ENCODE data around the gene MAGI1.
"Not testable (repeated sequence)": the region's sequence is repeated elsewhere in the genome, so short reads cannot be mapped to it uniquely, and the experiment has no call there.

The MAGI1 gene

DNA sequence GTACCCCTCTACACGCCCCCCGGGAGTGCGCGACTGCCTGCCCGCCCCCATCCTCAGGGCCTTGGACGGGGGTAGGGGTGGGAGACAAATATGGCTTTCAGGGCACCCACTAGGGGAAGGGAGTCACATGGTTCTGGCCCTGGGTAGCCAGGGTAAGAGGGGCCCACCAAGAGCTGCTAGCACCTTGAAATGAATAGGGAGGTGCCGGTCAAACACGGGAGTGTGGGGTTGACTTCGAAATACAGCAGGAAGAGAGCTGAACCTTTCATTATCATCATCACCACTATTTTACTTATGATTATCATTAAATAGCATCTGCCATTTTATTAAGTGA lies 489.1 kb downstream of the MAGI1 start:
- DNase-seq, result no peak

DNA sequence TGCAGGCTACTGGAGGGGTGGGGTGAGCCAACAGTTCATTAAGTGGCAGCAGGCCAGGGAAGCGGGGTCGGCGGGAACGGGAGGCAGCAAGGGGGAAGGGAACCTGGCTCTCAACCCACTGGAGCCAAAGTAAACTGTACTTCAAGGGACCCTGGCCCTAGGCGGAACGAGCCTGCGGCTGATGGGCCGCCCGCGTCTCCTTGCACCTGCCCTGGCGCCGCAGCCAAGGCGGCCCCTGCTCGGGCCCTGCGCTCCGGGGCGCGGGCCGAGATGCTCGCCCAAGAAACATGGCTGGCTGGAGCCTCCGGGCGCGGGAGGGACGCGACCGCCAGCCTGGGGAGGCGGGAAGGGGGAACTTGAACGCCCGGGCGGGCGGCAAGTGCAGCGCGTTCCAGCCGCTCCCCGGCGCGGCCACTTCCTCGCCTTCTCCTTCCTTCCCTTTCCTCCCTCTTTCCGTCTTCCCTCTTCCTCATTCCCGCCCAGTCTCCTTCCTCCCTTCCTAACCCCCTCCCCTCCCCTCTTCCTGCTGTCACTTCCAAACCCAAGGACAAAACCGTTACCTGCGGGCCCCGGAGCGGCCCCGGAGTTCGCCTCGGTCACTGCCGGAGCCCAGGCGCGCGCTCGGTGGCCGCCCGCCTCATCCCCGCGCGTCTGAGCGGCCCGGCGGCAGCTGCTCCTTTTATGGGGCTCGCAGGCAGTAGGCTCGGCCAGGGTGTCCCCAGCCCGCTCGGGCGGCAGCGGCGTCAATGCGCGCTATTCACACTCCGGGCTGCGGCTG lies 489.7 kb downstream of the MAGI1 start:
- DNase-seq, result no peak

DNA sequence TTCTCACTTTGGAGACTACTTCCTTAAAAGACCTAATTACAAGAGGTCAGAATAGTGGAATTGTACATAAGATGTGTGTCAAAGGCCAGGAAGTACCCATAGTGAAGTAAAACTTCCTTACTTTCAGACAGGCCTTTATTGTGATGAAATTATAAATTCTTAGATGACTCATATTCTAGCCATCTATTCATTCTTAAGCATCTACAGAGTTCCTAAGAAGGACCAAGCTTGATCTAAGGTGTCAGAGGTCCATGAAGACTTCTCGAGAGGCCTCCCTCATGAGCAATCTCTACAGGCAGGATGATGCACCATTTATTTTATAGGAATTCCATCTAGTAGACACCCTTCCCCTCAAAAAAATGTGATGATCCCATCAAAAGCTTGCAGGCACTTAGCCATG lies 493.3 kb downstream of the MAGI1 start:
- no peak for DNase-seq

DNA sequence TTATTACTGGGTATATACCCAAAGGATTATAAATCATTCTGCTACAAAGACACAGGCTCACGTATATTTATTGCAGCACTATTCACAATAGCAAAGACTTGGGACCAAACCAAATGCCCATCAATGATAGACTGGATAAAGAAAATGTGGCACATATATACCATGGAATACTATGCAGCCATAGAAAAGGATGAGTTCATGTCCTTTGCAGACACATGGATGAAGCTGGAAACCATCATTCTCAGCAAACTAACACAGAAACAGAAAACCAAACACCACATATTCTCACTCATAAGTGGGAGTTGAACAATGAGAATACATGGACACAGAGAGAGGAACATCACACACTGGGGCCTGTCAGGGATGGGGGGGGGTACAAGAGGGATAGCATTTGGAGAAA lies 495.3 kb downstream of the MAGI1 start:
- not testable (repeated sequence) for DNase-seq

DNA sequence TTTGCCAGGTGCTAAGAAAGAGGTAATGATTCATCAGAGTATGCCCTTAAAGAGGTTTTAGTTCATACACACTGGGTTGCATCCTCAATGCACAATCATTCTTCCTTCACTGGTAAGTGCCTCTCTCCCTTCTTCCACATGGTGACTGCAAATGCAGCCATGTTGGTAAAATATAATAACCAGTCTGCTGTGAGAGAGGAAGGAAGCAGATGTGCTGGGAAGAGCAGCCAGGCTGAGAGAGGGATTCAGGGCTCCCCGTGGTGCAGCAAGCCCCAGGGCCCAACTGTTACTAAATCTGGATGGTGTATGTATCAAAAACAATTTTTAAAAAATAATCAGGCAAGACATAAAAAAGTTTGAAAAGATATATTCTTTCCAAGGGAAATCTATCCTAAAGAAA lies 498.1 kb downstream of the MAGI1 start:
- DNase-seq, result no peak

DNA sequence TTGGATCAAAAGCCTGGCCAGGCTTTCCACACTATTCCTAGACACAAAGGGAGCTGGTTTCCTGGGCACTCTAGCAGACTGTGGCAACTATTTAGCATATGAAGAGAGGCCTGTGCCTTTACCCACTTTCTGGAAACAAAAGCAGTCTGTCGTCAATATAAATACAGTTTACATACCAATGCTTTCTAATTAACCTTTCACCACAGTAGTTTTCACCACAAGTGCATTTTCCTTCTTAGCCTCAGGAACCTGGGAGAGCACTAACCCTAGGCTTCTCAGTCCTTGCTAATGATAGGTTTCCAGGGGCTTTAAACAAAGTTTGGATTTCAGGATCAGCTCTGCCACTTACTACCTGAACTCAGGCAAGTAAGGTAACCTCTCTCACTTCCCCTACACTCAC lies 499.1 kb downstream of the MAGI1 start:
- DNase-seq, result no peak

DNA sequence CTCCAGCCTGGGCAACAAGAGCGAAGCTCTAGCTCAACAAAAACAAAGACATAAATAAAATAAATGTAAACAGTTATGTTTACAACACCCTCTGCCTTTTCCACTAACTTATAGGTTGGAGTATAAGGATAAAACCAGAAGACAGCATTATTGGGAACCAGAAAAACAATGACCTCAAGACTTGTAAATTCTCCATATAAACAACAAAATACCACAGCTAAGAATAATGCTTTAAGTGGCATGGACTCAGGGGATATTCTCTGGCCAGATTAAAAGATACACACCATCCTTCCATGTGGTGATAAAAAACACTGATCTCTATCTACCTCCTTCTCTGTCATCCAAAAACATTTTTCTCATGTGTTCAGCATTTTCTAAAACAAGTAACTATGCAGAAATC lies 500.6 kb downstream of the MAGI1 start:
- no peak for DNase-seq

DNA sequence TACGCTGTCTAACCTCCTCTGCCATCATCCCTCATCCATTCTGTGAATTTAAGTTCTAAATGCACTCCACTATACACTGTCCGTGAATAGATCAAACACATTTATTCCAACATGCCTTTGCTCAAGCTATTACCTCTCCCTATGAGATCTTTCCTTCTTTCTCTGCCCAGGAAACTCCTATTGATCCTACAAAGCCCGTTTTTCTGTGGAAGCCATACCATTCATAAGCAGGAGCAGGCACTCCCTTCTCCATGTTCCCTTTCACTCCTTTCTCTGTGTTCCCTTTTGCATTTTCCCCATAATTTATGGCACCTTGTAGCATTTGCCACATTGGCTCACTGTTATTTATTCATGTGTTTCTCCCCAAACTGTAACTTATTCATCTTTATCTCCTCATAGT lies 501.6 kb downstream of the MAGI1 start:
- DNase-seq, result no peak

DNA sequence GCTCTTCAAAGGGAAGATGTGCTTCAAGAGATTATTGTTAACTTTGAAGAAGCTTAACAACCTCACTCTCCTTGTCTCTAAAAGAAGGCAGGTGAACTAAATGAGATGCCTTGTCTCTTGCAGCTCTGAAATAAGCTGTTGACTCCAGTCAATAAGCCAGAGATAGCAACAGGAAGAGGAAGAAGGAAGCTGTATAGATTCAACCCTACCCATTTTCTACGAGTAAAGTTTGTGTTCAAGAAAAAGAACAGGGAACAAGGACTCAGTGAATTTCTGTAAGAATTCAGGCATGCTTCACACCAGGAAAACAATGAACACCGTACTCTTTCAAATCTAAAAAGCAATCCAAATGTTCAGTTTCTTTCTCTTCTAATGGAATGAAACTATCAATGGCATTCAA lies 503.5 kb downstream of the MAGI1 start:
- no peak for DNase-seq

DNA sequence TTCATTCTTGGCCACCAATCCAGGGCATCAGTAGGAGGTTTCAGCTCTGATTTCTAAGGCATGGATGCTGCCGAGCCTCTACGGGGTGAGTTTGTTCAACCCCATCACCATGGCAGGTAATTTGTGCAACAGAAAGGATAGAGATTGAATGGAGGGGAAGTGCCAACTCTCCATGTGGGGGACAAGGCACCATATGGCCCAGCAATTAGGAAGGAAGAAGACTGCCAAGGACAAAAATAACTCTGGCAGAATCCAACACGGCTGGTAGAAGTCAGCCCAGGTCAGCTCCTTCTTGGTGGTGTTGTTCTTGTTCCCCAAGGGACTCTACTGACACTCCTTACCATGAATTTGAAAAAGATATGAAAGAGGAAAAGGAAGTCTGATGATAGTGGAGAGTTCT lies 503.9 kb downstream of the MAGI1 start:
- DNase-seq, result no peak

DNA sequence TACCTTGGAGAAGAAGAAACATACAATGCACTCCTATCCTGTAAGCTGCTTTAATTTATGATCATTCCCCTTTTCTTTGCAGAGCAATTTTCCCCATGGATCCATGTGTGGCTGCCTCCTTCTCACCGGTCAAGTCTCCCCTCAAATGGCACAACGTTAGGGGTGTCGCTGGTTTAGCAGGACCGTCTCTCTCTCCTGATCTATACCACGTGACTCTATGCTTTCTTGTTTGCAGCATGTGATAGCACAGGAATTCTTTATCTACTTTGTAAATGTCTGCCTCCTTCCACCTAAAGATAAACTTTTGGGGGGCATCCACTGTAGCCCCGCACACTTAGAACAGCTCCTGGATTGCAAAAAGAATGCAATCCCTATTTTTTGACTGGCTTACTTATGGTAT lies 506.0 kb downstream of the MAGI1 start:
- DNase-seq, result no peak

DNA sequence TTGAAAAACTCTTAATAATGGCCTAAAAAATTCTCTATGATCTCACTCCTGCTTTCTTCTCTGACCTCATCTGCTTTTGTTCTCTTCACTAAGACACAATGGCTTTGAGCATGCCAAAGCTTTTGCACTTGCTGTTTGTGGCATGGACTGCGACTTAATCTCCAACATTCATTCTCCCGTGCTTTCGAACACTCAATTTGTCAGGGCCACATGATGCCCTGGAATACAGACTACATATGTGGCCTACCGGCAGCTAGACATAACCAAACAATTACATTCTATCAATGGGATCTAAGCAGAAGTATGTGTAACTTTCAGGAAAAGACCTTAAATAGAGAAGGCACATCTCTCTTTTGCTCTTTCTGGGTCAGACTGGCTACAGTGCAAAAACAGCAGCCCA lies 506.5 kb downstream of the MAGI1 start:
- no peak for DNase-seq

DNA sequence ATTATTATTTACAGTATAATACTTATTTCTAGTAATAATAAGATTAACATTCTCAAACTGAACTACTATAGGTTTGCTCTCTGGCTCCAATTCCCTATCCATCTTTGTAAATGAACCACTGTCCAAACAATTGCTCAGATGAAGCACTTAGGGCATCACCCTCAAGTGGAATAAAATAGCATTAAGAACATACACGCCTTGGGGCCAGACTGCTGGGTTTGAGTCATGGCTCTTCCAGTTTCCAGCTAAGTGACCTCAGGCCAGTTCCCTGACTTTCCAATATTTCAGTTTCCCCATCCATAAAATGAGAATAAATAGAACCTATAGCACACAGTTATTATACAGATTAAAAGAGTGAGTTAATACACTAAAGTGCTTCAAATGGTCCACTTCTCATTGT lies 507.2 kb downstream of the MAGI1 start:
- DNase-seq, result no peak

DNA sequence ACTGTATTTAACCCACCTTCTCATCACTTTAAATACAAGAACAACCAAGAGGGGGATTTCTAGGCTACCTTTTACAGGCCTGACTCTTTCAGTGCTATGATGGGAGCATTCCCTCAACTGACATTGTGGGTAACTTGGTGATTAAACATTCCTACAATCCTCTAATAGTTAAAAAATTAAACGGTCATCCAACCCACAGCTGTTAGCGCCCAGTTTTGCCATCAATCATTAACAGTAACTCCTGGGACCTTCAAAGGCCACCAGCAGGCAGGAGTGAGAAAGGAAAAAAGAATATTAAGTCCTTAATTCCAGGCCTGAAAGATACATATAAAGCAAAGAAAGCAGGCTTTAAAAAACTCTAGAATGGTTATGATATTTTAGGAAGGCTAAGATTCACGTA lies 512.1 kb downstream of the MAGI1 start:
- DNase-seq, result no peak

DNA sequence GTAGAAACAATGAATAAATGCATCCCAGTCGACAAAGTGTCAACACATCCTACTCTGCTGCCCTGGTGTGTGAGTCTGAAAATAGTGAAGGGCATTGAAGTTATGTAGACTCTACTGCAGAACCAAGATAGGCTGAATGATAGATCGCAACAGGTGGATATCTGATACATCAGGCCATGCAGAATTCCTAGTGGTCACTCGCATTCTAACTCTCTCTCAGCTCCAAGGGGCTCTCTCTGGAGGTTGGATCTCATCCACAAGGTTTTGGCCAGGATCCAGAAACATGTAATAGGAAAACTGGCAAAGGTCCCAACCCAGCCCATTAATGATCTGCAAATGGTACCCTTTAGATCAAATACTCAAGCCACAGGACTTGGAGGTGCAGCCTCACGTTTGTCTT lies 514.1 kb downstream of the MAGI1 start:
- no peak for DNase-seq

DNA sequence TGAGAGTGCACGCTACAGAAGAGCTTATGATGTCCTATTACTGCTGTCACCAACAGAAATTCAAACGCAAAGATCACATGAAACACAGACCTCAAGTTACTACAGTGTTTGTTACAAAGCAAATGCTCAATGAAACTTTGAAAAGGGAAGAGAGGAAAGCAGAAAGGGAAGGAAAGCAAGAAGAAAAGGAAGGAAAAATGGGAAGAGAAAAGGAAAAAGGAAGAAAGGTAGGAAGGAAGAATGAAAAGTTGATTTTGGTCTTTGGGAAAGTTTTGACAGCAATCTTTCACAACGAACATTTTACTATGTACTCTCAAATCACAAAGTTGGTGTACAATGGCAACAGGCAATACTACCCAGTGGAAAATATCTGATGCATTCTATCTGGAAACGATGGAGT lies 514.8 kb downstream of the MAGI1 start:
- DNase-seq, result no peak

DNA sequence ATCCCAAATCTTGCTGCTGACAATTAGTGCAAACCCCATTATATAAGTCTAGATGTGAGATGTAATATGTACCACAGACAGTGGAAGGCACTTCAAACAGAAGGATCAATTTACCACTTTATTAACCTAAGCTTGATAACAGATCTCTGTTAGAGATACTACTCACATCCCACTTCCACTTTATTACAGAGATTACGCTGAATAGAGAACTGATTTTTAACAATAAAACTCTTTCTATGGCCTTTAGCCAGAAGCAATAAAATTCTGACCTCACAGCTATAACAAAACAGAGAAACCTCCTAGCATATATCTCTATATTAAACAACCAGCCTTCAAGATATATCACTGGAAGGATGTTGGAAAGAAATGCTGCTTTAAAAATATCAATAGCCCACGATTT lies 517.7 kb downstream of the MAGI1 start:
- DNase-seq, result no peak

DNA sequence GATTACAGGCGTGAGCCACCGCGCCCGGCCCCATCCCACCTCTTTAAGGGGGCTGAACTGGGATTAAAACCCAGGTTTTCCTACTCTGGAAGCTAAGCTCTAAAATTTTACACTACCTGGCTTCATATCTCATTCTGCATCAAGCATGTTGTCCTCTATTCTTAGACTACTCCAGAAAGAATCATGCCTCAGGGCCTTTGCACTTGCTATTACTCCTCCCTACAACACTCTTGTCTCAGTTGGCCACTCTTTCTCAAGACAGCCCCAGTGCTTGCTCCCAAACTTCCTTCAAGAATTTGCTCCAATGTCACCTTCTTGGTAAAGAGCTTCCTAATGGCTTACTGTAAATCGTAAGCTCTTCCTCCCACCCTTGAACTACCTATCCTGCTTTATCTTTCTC lies 521.7 kb downstream of the MAGI1 start:
- DNase-seq, result no peak

DNA sequence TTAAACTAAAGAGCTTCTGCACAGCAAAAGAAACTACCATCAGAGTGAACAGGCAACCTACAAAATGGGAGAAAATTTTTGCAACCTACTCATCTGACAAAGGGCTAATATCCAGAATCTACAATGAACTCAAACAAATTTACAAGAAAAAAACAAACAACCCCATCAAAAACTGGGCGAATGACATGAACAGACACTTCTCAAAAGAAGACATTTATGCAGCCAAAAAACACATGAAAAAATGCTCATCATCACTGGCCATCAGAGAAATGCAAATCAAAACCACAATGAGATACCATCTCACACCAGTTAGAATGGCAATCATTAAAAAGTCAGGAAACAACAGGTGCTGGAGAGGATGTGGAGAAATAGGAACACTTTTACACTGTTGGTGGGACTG lies 524.4 kb downstream of the MAGI1 start:
- DNase-seq, result not testable (repeated sequence)

DNA sequence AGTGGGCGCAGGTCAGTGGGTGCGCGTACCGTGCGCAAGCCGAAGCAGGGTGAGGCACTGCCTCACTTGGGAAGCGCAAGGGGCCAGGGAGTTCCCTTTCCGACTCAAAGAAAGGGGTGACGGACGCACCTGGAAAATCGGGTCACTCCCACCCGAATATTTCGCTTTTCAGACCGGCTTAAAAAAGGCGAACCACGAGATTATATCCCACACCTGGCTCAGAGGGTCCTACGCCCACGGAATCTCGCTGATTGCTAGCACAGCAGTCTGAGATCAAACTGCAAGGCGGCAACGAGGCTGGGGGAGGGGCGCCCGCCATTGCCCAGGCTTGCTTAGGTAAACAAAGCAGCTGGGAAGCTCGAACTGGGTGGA lies 529.3 kb downstream of the MAGI1 start:
- not testable (repeated sequence) for DNase-seq

DNA sequence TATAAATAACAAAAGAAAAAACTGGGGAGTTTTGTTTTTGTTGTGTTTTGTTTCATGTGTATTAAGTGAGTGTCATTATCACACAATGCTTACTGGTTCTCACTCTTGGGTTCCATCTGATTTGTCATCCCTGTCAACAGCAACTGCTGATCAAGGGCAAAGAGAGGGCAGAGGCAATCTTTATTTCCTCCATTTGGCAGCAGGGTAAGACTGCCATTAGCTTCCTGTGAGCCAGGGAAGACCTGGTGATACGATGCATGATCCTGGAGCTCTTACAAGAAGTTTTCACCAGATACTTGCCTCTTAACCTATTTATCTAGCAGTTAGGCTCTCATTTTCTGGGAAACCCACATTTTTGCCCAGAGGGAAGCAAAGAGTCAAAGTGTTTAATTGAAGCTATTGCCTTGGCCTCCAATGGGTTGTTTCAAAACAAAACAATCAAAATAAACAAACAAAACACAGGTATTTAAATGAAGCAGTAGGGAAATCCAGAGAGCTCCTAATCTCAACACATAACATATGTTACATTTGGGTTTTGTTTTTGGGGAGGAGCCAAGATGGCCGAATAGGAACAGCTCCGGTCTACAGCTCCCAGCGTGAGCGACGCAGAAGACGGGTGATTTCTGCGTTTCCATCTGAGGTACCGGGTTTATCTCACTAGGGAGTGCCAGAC lies 529.8 kb downstream of the MAGI1 start:
- no peak for DNase-seq

DNA sequence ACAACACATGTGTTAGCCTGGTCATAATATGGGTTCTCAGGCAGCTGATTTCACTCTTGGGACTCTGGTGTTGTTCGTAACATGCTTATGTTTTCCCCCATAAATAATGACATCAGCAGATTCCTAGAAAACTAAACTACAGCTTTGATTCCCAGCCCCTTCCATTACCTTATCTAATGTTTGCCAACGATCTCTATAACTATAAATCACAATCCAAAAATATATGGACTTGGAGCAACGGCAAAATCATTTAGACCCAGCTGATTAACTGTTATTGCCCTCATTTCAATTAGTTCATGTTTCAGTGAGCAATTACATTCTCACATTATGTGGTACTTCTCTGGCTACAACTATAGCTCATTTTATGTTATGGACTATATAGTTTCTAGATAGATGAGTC lies 531.3 kb downstream of the MAGI1 start:
- no peak for DNase-seq

DNA sequence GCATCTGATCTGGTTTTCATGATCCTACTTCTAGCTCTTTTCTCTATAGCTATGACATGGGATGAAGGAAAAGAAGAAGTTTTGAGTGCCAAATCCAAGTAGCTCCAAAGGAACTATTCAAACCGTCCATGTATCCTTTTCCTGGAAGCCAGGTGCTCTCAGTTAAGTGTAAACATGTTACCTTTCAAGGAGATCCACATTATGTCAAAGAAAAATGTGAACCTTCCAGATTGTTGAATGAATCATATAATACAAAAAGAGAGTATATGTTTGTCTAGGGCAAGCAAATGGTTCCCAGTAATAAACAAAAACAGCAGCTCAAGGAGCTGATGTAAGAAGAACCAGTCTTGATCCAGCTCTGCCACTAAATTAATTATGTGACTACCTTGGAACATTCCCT lies 534.9 kb downstream of the MAGI1 start:
- no peak for DNase-seq

DNA sequence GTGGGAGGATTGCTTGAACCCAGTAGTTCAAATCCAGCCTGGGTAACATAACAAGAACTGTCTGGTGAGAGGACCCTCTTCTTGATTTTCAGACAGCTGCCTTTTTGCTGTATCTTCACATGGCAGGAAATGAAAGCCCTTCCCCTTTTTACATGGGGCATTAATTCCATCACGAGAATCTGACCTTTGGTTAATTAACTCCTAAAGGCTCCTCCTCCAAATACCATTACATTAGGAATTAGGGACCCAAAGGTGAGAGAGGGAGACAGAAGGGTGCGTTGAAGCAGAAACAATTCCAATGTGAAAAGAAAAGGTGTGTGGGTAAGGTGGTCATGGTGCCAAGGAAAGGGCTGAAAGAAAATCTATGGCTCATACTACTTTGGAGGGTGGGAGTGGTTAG lies 536.2 kb downstream of the MAGI1 start:
- DNase-seq, result no peak

All from stimulated activated CD4-positive, alpha-beta T cell treated with anti-CD3 and anti-CD28 coated beads, Interleukin-12 subunit alpha, Interleukin-12 subunit beta, amount 100 ng/mL, for 4 hours (primary cell).